GM13976 (cell line): Measurements from ENCODE around the gene FILIP1.
"Not testable (repeated sequence)": the region's sequence is repeated elsewhere in the genome, so short reads cannot be mapped to it uniquely, and the experiment has no call there.

ENCODE experiments used
- DNase-seq: peaks from one replicate; pipeline ENCODE4 v3.0.0; 2012; ENCODE audit warnings: low spot score
- in situ Hi-C: fragments of 300-500 bp; cut with MboI; formaldehyde crosslinking; loops from one replicate; pipeline ENCODE4 v1.12.0; 2022; ENCODE audit warnings: low sequenced_read_pairs, mixed read lengths, inconsistent platforms; ENCODE audit not compliant: unreplicated experiment
- TF ChIP-seq, protein P1 (sequence below): IDR thresholded peaks from 2 replicates; pipeline ENCODE4 v1.5.1; 2012; ENCODE audit warnings: borderline replicate concordance, mild to moderate bottlenecking; ENCODE audit not compliant: insufficient read depth; ENCODE audit errors: extremely low read depth, missing control alignments, control extremely low read depth

The FILIP1 gene

DNA sequence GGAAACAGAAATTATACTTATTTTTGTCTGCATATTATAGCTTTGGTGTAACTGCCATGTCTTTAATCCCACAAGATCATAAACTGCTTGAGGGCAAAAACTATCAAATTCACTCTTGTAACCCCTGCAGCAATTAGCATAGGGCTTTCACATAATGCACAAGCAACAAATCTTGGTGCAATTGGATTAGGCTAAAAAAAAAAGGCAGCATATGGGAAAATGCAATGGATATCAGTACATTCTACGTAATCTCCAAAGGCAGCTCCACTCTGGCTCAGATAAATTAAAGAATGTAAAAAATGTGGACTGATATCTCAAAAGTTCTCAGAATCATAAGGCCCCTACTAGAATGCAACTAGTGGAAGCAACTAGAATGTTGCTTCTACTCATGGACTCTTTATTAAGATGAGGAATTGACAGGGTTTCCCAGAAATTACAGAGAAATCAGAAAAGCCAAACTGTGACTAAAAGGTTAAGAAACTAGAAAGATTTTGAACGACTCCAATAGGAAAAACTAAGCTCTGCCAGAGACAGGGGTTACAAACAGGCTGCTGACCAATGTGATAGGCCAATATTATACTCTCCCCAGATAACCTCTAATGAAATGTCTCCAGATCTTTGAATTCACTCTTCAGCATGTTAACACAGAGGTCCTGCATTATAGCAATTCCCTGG lies 55.0 kb downstream of the FILIP1 start:
- DNase-seq = no peak
- in situ Hi-C loops = no loop called here
- TF ChIP-seq, protein P1, sequence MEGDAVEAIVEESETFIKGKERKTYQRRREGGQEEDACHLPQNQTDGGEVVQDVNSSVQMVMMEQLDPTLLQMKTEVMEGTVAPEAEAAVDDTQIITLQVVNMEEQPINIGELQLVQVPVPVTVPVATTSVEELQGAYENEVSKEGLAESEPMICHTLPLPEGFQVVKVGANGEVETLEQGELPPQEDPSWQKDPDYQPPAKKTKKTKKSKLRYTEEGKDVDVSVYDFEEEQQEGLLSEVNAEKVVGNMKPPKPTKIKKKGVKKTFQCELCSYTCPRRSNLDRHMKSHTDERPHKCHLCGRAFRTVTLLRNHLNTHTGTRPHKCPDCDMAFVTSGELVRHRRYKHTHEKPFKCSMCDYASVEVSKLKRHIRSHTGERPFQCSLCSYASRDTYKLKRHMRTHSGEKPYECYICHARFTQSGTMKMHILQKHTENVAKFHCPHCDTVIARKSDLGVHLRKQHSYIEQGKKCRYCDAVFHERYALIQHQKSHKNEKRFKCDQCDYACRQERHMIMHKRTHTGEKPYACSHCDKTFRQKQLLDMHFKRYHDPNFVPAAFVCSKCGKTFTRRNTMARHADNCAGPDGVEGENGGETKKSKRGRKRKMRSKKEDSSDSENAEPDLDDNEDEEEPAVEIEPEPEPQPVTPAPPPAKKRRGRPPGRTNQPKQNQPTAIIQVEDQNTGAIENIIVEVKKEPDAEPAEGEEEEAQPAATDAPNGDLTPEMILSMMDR = no peak

DNA sequence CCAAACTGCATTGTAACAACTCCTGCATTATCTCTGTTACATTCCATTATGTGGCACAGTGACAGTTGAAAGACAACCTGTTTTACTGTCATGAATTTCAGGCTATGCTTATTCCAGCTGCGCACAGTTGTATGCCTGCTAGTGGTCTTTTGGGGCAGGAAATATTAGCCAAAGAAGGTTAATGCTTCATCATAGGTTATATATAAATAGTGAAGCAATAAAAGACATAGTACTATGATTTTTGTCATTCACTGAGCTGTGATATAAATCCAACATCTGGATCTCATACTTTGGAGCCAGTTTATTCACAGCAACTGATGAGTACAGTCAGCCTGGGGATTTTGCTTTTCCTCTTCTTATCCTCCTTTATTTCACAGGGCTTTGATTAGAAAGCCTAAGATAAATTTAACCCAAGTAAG lies 55.6 kb downstream of the FILIP1 start:
- DNase-seq = no peak
- in situ Hi-C loops = no loop called here
- TF ChIP-seq, protein P1 = no peak

DNA sequence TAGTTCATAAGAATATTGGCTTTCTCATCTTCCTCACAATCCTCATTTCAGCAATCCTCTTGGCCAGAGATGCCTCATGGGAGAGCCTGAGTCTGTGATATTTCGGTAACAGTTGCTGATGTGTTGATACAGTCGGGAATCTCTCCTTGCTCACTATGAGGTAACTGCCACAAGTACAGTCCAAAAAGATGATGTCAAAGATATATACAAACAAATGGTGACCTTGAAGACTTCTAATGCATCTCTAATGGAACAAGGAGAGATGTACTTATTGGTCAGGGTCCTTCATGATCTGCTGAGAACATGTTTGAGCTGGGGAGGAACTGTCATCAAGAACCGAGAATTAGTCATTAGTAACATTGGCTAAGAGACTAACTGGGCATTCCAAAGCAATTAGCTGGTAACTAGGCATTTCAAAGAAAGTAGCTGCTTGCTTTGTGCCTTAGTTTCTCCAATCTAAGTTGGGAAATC lies 56.1 kb downstream of the FILIP1 start:
- in situ Hi-C loops = no loop called here
- TF ChIP-seq, protein P1 = no peak
- no peak for DNase-seq

DNA sequence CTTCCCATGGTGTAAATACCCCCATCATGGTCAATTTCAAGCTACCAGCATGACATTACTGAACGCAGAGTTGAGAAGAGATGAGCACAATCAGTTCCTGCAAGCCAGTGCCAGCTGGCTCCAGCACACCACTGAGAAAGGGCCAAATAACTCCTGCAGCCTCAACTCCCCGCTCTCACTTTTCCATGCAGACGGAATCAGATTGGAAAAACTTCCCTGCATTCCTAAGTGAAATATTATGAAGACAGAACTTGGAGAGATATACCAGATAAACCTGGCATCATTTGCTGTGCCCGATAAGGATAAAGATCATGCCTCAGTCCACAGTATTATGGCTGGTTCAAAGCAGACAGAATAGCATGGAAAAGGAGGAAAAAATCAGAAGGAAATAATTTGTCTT lies 56.7 kb downstream of the FILIP1 start:
- no peak for DNase-seq
- TF ChIP-seq, protein P1 = no peak
- in situ Hi-C loops = no loop called here

DNA sequence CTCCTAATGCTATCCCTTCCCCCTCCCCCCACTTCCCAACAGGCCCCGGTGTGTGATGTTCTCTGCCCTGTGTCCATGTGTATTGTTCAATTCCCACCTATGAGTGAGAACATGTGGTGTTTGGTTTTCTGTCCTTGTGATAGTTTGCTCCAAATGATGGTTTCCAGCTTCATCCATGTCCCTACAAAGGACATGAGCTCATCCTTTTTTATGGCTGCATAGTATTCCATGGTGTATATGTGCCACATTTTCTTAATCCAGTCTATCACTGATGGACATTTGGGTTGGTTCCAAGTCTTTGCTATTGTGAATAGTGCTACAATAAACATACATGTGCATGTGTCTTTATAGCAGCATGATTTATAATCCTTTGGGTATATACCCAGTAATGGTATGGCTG lies 60.8 kb downstream of the FILIP1 start:
- DNase-seq, in situ Hi-C loops: not testable (repeated sequence)

DNA sequence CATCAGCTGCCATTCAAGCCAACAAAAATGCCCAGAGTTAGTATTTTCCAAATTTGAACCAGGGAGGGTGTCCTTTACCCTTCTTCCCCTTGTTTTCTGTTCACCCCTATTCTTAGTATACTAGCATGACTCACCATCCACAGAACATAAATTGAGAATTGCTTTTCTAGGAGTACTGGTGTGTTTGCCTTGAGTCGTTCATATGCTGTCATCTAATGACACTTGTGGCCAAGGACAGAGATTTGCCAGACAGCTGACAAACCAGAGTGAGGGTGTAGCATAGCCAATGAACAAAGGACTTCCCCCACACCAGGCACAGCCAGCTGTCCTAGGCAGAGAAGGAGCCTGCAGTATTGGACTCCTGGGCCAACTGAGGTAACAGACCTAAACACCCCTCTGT lies 62.2 kb downstream of the FILIP1 start:
- TF ChIP-seq, protein P1 = no peak
- no peak for DNase-seq
- in situ Hi-C loops = no loop called here

DNA sequence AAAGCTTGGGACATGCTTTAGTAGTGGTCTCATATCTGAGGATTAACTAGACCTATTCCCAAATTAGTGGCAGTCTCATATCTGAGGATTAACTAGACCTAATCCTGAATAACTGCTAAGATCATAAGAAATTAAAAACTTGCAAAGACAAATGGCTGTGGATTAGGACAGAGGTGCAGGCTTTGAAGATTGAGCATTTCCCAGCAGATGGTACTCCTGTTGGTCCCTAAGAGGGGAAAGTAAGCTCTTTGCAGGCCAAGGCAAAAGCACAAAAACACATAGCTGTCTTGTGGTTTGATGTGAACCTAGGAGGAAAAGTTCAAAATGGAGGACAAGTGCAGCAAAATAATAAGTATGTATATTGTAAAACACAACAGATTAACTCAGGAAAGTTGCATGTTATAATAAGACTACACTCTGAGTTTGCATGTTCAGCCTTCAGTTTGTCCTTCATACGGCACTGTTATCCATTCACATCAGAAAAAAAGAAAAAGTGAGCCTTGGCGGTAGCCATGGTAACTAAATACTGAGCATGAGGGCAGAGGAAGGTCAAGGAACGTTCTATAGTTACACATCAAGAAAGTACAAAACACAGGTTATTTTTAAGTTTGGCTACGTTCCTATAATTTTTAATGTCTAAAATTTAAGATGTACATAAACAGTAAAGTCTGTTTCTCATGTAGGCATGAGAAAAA lies 62.8 kb downstream of the FILIP1 start:
- in situ Hi-C loops = no loop called here
- TF ChIP-seq, protein P1 = no peak
- no peak for DNase-seq
